NCI-H1092 treated with DMSO at 0.1 percent for 48 hours (cell line): ENCODE data around the gene PTPRC.
A peak's percentile ranks its signal among the peaks of the same experiment; 100 is the strongest.

ENCODE experiments used
- DNase-seq: peaks from one replicate; lab custom pipeline; 2025; lab: John Stamatoyannopoulos, UW

Gene PTPRC

DNA sequence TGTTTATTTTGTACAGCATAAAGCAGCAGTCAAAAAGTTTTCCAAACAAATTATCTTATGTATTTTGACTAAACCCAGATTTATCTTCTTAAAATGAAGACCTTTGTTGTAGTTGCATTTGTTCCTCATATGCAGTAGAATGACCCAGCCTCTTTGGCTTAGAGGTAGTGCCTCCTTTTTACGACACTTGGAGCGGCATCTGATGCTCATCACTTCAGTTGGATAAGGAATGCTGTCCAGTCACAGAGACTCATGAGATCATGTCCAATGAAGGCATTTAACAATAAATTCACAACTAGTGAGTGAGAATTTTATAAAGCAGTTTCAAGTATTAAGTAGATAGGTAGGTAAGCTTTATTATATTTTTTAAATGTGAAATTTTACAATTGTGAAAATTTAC lies 35.2 kb downstream of the PTPRC start:
- no peak for DNase-seq

DNA sequence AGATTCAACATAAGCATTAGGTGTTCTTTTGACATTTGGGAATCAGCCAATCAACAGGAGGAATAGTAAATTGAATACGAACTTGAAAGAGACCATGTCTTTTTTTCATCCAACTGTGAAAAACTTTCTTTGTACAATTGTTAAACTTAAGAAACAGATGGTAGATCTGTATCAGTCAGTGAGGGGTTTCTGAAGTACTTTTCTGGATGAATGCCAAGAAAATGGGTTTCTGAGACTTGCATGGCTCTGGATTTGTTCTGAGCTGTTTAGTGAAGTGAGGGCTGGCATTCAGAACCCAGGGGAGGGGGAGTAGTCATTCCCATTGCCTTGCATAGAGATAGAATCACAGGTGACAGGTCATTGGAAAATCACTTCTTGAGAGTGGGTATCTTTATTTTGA lies 37.4 kb downstream of the PTPRC start:
- DNase-seq: no peak

GRCh38 chr1:198677027-198677426 lies 38.2 kb downstream of the PTPRC start:
- DNase-seq: no peak

- DNase-seq: no peak
These were observed 39.0 kb downstream of the PTPRC start for GRCh38 chr1:198677871-198678270.

- no peak for DNase-seq
These were observed 39.5 kb downstream of the PTPRC start for GRCh38 chr1:198678301-198678836.

- DNase-seq: no peak
These were observed 40.1 kb downstream of the PTPRC start for GRCh38 chr1:198678901-198679329.

DNA sequence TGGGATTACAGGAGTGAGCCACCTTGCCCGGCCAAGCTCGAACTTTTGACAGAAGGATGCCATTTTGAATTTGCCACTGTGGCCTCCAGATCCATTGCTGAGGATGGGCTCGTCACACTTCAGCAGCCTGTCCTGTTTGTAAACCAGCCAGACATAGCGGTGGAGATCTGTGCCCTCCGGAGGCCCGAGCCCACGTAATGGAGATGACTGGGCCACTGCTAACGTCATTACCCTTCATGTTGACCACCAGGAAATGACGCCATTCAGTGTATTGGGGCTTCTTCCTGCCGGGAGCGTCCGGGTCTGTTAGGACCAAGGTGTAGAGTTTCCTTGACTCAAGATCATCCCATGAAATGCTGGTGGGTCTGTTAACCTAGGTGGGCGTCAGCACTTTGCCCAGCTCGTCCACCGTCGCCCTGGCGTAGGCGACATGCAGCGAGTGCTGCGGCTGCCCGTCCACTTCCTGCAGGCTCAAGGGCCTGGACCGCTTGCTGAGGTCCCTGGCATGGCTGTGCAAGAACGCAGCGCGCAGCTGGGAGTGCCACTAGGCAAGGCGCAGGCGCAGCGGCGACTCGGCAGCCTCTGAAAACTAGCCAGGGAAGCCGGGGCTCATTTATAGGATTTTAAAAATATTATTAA lies 40.8 kb downstream of the PTPRC start:
- DNase-seq: no peak

GRCh38 chr1:198680174-198680875 lies 41.5 kb downstream of the PTPRC start:
- DNase-seq: no peak

DNA sequence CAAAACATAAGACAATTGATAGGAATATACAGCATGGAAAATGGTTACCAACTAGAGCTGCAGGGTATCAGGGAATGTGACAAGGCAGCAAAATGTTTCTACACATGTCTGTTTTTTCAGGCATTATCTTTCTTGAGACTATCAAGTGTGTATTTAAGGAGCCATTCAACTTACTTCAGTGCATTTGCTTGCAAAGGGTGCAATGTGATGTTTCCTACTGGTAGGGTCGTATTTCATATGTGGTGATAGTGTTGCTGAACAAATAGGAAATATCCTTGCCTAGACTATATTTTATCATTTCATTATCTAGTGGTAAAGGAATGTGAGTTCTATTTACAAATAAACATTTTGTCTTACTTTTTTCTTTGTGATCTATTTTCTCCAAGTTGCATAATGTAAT lies 42.4 kb downstream of the PTPRC start:
- DNase-seq: no peak

DNA sequence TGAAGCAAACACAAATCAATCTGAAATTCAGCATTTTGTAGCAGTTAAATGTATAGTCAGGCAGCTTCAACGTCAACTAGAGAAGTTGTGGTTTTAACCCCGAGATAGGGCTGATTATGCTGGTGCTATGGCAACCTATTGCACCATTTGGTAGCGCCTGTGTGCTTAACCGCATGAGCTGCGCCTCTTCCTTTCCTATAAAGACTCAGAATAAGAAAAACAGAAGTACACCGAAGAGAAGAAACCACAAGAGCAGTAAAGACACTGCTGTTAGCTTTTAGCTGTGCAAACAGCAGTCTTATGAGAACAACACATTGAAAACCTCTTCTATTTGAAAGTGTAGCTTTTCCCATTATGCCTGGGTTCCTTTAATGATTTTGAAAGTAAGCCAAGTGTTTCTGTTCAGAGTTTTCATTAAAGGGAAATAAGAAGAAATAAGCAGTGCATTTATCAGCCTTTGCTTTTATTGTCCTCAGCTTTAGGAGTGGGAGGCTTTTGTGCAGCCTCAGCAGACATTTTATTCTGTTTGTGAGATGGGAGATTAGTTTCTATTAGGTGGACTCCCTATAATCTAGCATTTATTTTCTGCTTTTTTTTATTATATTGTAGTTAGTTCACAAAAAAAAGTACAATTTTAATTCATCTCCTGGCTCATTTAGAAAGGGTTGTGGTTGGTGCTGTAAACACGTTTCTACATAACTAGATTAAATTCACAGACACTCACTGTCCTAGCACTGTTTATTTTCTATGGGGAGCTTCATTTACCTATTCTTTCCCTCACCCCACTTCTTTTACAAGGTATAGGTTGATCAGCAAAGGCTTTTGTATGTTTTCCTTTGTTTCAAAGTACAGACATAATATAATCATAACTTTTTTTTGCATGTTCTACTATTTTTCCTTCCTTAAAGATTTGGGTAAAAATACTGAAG lies 43.3 kb downstream of the PTPRC start:
- DNase-seq: peak; percentile 10

- DNase-seq: no peak
These were observed 44.0 kb downstream of the PTPRC start for GRCh38 chr1:198682850-198683249.

- no peak for DNase-seq
These were observed 44.6 kb downstream of the PTPRC start for GRCh38 chr1:198683449-198683848.

DNA sequence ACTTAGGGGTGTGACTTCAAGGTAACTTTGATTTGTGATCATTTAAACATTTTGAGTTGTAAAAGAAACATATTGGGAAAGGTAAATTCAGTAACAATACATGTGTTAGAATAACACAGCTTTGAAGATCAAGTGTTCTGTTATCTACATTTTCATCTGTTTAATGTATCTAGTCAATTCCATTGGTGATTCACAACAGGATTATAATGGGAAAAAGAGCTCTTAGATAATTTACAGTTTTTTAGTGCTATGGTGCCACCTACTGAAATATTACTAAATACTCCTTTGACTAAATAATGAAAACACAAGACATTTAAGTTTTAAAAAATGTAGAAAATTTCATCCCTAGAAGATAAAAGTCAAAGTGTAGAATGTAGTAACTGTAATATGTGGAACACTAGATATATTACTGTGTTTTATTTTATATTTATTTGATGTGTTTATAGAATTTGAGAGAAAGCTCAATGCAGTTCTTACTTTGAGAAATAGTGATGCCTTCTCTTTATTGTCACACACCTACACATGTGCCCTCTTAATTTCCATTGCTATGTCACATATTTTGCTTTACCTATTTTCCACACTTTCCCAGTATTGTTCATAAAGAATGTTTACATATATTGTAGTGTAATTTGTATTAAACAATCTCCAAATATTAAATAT lies 47.4 kb downstream of the PTPRC start:
- DNase-seq: peak; percentile 34

GRCh38 chr1:198687429-198687828 lies 48.6 kb downstream of the PTPRC start:
- DNase-seq: no peak

DNA sequence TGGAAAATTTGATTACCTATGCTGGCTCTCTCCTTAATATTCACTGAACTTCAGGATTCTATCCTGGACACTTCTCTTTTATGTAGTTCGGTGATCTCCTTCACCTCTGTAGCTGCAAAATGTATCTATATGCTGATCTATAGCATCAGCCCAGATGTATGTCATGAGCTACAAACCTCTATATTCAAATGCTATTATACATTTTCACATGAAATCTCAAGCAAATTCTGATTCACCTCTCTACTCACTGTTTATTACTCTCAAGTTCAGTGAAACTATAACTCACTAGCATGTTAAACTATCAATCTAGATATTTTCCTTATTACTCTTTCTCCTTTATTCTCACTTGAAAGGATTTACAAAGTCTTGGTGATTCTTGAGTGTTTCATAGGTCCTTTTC lies 52.2 kb downstream of the PTPRC start:
- no peak for DNase-seq

- no peak for DNase-seq
These were observed 54.5 kb downstream of the PTPRC start for GRCh38 chr1:198693321-198693720.

- no peak for DNase-seq
These were observed 55.7 kb downstream of the PTPRC start for GRCh38 chr1:198694542-198694941.

DNA sequence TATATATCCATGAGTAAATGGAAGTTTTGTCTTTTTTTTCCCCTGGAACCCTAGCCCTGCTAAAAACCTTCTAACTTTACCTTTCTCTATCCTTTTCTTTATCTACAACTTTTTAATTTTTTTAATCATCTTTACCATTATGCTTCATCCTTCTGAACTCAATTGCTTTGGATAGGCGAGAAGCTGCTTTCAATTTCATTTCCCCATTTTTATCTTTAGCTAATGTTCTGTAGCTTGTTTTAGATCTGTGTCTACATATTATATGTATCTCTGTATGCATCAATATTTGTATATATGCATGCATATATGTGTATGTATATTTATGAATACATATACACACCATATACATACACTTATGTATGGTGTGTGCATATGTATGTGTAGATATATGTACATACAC lies 57.4 kb downstream of the PTPRC start:
- DNase-seq: no peak

DNA sequence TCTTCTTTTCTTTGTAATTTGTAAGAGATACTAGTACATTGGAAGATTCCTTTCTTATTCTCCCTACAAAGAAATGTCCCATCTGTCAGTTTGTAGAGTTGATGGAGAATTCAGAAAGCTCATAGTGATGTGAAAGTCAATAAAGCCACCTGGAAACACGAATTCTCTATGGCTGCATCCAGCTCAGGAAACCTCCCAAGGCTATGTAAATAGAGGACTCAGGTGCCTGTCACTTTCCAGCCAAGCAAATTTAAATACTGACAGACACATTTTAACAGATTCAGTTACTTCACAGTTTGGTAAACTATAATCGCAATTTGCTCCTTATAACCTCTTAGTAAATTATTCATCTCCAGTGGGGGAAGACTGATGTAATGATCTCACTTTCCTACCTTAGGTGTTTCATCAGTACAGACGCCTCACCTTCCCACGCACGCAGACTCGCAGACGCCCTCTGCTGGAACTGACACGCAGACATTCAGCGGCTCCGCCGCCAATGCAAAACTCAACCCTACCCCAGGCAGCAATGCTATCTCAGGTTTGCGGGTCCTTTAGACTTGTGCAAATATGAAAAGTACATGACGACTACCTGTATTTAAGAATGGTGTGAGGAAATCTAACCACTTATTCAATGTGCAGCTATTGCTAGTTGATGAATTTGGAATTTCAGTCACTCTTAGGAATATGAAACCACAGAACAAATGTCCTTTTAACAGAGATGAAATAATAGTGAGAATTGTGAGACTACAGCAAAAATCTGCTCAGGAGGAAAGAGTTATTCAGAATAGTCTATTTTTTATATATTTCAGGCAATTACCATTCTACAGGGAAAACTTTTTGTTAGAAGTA lies 60.6 kb downstream of the PTPRC start:
- DNase-seq: peak; percentile 45

GRCh38 chr1:198700016-198700392 lies 61.2 kb downstream of the PTPRC start:
- no peak for DNase-seq

GRCh38 chr1:198700396-198700795 lies 61.6 kb downstream of the PTPRC start:
- no peak for DNase-seq
